Fibroblast of skin of right biceps (primary cell): Measurements from ENCODE around the gene BAG3.
A peak's percentile ranks its signal among the peaks of the same experiment; 100 is the strongest.

Source experiments
- DNase-seq: peaks from one replicate; pipeline ENCODE4 v3.0.0-alpha.2; 2013

BAG3 gene

DNA sequence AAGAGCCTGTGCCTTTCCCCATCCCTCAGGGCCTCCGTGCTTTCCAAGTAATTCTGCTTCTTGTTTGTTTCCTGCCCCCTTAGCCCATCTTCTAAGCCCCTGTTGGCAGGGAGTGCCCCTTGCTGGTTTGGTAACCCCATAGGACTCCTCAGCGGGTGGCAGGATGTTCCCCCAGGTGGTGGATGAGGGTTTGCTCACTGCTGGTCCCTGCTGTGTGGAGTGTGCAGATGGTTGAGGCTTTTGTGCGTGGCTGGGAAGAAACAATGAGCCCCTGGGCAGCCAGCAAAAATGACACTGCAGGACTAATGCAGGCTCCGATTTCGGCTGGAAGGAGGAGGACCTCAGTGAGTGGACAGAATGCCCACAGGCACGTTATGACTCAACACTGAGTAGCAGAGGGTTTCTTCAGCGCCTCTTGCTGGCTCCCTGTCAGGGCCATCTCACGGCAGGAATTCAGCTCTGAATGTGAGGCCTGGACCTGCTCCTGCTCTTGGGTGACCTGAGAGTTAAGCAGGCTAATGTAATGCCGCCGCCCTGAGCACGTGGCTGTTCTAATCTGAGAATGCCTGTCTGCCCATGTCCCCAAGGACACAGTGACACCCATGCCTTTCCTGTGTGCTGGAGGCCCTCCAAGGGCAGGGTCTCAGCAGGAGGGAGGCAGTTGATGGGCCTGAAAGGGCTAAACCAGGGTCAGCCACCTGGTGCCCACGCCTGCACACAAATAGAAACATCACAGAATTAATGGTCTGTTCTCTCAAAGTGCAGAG, 16.6 kb downstream of the BAG3 start:
- peak; percentile 90 for DNase-seq

DNA sequence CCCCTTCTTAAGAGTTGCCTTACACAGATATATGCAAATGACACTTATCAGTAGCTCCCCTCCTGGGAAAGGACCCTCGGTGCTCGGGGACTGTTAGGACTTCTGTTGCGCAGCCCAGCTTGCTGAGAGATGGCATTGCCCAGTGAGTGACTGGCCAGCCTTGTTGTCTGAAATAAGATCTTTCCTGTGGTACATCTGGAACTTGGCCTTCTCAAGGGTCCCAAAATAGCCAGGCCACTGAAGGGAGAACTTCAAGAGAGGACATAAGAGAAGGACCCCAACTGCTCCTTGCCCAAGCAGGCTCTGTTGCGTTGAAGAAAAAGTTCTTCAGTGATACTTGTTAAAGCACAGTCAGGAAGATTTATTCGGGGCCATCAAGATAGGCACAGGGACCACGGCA, 17.3 kb downstream of the BAG3 start:
- DNase-seq: no peak

DNA sequence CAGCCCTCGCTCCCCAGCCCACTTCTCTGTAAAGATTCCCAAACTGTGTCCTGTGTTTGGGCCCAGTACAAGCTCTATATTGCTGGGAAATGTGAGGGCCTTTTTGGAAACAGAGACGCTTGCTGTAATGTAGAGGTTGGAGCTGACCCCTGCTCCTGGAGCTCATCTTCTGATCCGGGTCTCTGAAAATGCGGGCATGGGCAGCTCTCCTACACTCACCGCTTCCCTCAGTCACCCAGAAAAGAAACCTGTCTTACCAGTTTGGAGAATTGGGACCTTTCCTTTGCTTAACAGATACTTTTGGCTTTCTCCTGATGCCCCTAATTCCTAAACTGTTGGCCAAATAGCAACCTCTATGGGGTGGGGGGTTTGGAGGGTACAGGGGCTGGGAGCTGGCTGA, 18.2 kb downstream of the BAG3 start:
- no peak for DNase-seq

DNA sequence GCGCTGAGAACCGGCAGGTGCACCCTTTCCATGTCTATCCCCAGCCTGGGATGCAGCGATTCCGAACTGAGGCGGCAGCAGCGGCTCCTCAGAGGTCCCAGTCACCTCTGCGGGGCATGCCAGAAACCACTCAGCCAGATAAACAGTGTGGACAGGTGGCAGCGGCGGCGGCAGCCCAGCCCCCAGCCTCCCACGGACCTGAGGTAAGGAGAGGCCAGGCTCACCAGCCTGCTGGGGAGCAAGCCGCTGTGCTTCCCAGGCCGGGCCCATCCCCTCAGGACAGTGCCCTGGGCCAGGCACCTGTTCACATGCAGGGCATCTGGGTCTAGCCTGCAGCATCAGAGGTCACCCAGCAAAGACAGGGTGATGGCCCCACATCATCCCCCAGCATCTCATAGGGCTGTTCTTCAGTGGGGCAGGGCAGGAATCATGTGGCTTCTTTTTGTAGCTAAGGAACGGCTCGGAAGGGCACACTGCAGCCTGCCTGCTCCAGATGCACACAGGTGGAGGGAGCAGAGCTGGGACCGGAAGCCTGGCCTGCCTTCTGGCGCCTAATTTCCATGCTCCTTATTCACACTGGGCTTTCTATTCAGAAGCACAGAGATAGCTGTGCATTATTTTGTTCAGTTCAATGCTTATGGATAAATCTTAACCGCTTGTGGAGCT, 18.9 kb downstream of the BAG3 start:
- DNase-seq: no peak

- DNase-seq: no peak
These were observed 19.5 kb downstream of the BAG3 start for GRCh38 chr10:119670717-119671116.

DNA sequence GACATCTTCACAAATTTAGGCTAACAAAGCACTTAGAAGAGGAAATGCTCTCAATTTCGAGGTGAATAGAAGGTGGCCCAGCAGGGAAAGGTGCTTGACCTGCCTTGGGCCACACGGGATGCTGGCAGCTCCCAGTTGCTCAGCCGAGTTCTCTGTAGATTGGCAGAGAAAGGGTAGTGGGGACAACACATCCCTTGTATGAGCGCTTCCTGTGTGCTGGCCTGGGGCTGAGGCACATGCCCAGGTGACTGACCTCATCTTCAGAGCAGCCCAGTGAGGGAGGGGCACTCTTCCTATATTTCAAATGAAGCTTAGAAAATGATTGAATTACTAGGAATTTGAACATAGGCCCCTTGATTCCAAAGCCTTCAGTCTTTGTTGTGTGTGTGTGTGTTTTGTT, 20.2 kb downstream of the BAG3 start:
- no peak for DNase-seq

- no peak for DNase-seq
These were observed 21.1 kb downstream of the BAG3 start for GRCh38 chr10:119672291-119672690.

GRCh38 chr10:119673271-119673670, 22.1 kb downstream of the BAG3 start:
- DNase-seq: no peak

- peak; percentile 17 for DNase-seq
These were observed 24.4 kb downstream of the BAG3 start for GRCh38 chr10:119675483-119676170.

DNA sequence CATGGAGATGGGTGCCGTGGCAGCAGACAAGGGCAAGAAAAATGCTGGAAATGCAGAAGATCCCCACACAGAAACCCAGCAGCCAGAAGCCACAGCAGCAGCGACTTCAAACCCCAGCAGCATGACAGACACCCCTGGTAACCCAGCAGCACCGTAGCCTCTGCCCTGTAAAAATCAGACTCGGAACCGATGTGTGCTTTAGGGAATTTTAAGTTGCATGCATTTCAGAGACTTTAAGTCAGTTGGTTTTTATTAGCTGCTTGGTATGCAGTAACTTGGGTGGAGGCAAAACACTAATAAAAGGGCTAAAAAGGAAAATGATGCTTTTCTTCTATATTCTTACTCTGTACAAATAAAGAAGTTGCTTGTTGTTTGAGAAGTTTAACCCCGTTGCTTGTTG, 25.9 kb downstream of the BAG3 start:
- DNase-seq: no peak

GRCh38 chr10:119677904-119678755, 26.9 kb downstream of the BAG3 start:
- DNase-seq: no peak

DNA sequence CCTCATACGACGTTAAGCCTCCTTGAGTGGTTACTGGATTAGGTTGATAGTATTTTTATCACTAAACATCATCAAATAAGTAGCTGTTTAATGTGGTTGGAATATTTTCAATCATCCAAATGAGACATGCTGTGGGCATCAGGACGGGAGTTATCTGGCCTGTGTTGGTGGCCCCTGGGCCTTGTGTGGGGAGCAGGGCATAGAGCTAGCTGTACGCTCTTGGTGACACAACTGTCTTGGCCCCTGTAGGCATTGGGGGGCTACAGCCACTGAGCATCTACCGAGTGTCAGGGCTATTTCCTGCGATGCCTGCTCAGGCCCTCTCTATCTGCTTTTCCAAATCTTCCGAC, 28.3 kb downstream of the BAG3 start:
- DNase-seq: no peak

GRCh38 chr10:119680050-119680449, 28.9 kb downstream of the BAG3 start:
- peak; percentile 73 for DNase-seq

DNA sequence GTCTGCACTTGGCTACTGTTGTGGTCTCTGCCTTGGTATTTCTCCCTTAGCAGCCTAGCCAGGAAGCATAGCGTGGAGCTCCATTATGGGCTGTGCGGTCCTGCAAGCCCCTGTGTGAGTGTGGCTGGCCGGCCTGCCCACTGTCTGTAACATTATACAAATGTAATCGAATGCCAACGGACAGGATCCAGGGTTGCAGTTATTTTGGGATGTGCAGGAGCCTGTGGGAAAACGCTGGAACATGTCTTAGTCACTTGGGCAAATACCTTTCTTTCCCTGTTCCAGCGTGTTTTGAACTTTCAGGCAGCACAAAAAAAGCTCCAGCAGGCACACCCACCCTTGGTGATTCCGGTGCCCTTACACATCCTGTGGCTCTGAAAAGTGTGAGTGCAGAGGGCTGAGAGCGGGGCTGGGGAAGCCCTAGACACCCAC, 29.5 kb downstream of the BAG3 start:
- no peak for DNase-seq

DNA sequence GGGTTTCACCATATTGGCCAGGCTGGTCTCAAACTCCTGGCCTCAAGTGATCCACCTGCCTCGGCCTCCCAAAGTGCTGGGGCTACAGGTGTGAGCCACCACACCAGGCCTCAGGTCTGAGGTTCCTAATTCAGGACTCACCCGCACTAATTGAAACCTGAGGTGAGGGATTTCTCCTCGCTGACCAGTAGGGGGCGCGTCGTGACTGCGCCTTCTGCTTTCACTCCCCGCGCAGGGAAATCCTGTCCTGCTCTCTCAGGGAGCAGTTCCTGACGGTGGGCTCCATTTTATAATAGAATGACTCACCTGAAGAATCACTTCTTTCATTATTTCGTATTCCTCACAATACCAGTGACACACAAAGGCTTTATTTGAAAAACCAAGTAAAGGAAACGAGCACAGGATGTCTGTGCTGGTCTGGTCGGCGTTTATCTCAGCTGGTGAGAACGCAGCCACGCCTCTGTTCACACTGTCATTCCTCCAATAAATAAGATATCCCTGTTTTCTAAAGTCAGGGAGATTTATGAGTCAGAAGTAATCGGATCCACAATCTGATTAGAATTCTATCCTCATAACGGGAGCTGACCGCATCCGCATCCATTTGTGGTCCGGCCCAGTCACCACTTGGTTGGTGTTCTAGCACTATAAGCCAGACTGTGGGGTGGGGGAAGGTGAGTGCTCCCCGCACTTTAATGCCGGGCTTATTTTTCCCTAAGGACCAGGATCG, 35.4 kb downstream of the BAG3 start:
- DNase-seq: peak; percentile 87

DNA sequence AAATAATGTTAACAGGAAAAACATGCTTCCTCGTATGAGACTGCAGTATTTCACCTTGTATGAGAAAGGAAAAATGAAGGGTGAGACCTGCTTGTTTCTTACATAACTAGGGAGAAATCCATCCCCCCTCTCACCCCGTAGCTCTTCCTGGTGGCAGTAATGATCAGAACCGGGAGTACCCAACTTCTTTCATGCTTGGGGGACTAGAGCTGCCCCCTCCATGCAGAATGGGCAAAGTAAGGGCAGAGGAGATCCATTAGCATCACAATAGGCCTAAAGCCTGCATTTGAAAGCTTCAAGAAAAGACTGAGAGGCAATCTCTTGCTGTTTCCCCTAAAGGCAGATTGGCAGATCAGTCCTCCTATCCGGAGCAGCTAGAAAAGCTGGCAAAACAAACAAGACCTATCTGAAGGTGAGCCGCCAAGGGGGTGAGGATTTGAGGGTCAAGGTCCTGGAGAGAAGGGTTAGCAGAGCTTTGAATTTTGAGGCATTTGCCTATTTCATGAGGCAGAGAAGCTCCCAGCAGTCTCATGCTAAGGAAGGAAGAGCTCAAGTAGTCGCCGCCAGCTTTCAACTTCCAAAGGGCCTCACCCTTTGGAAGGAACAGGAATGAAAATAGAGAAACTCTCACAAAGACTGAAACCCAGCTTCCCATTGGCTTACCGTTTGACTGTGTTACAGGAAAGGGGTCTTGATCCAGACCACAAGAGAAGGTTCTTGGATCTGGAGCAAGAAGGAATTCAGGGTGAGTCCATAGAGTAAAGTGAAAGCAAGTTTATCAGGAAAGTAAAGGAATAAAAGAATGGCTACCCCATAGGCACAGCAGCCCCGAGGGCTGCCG, 36.2 kb downstream of the BAG3 start:
- DNase-seq: no peak

DNA sequence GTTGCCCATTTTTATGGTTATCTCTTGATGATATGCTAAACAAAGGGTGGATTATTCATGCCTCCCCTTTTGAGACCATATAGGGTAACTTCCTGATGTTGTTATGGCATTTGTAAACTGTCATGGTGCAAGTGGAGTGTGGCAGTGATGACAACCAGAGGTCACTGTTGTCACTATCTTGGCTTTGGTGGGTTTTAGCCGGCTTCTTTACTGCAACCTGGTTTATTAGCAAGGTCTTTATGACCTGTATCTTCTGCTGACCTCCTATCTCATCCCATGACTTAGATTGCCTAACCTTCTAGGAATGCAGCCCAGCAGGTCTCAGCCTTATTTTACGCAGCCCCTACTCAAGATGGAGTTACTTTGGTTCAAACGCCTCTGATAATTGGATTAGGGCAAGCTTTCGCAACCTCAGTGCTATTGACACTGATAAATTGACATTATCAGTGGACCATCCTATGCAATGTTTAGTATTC, 36.9 kb downstream of the BAG3 start:
- DNase-seq: no peak

- DNase-seq: no peak
These were observed 37.9 kb downstream of the BAG3 start for GRCh38 chr10:119689016-119689580.

- DNase-seq: no peak
These were observed 40.5 kb downstream of the BAG3 start for GRCh38 chr10:119691726-119692125.

GRCh38 chr10:119693262-119693957, 42.2 kb downstream of the BAG3 start:
- DNase-seq: no peak
